HL-60 (cell line): ENCODE data around the gene COPE.

ENCODE experiments used
- CTCF ChIP-seq: IDR thresholded peaks from one replicate; pipeline ENCODE4 v1.5.1; 2011; ENCODE audit warnings: low read length, control low read depth, inconsistent platforms; ENCODE audit not compliant: insufficient read depth
- GABPA ChIP-seq: IDR thresholded peaks from 2 replicates; pipeline ENCODE4 v1.6.1; 2012; ENCODE audit warnings: low read depth
- POLR2AphosphoS5 ChIP-seq: IDR thresholded peaks from 2 replicates; pipeline ENCODE4 v1.6.1; 2012; ENCODE audit warnings: low read depth
- REST ChIP-seq: IDR thresholded peaks from 2 replicates; pipeline ENCODE4 v1.6.1; 2012; ENCODE audit warnings: low read depth; ENCODE audit not compliant: insufficient replicate concordance

- TF ChIP-seq CTCF (no peak), REST (no peak), POLR2AphosphoS5 (0 out of 2 replicates have a peak, but pooled peaks have one; percentile 21), GABPA (no peak)
Measured at GRCh38 chr19:18905513-18906236, 13.5 kb downstream of the COPE start.
